SK-N-SH treated with all-trans-retinoic acid at 6 μM for 48 hours (cell line): ENCODE measurements around the gene GNPAT.

Experiments used
- ARNTL ChIP-seq: fragments of 450-650 bp; formaldehyde crosslinking; IDR thresholded peaks from 2 replicates; pipeline ENCODE4 v1.5.0; 2020; ENCODE audit warnings: low read depth, mild to moderate bottlenecking, moderate library complexity, borderline replicate concordance
- PPARA ChIP-seq: fragments of 250-450 bp; sonication (Bioruptor Pico); IDR thresholded peaks from 2 replicates; pipeline ENCODE4 v1.5.0; 2020; ENCODE audit warnings: mild to moderate bottlenecking, borderline replicate concordance
- RARB ChIP-seq: fragments of 250-450 bp; sonication (Bioruptor Pico); IDR thresholded peaks from 2 replicates; pipeline ENCODE4 v1.8.0; 2021; ENCODE audit warnings: mild to moderate bottlenecking, moderate library complexity
- ZFP30 ChIP-seq: fragments of 450-650 bp; formaldehyde crosslinking; IDR thresholded peaks from 2 replicates; pipeline ENCODE4 v1.5.0; 2022; ENCODE audit warnings: mild to moderate bottlenecking, moderate library complexity
- ZNF8 ChIP-seq: fragments of 450-650 bp; formaldehyde crosslinking; IDR thresholded peaks from 2 replicates; pipeline ENCODE4 v1.5.0; 2020; ENCODE audit warnings: mild to moderate bottlenecking, moderate library complexity
- TF ChIP-seq, protein P1 (sequence below): fragments of 250-450 bp; sonication (Bioruptor Pico); IDR thresholded peaks from 2 replicates; pipeline ENCODE4 v1.8.0; 2021; ENCODE audit warnings: low read depth, mild to moderate bottlenecking, moderate library complexity, borderline replicate concordance

DNA sequence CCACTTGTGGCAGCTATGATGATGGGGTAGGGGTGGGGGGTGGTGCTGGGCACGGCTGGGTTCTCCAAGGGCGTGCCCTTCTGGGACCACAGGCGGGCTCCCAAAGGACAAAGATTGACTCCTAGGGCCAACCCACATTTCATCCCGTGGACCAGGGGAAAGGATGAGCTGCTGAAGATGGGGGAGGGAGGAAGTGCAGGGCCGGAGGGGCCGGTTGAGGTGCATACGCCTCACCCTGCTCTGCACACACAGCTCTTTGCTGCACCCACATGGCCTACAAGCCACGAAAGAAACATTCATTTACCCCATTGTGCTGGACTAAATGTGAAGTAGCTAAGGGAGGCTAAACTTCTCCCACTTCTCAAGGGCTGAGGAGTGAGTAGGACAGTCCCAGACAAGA lies 34.2 kb upstream of the GNPAT start:
- no peak for TF ChIP-seq ZNF8 (CRISPR knock-in tag)
- TF ChIP-seq RARB (CRISPR knock-in tag) = no peak
- TF ChIP-seq, protein P1, sequence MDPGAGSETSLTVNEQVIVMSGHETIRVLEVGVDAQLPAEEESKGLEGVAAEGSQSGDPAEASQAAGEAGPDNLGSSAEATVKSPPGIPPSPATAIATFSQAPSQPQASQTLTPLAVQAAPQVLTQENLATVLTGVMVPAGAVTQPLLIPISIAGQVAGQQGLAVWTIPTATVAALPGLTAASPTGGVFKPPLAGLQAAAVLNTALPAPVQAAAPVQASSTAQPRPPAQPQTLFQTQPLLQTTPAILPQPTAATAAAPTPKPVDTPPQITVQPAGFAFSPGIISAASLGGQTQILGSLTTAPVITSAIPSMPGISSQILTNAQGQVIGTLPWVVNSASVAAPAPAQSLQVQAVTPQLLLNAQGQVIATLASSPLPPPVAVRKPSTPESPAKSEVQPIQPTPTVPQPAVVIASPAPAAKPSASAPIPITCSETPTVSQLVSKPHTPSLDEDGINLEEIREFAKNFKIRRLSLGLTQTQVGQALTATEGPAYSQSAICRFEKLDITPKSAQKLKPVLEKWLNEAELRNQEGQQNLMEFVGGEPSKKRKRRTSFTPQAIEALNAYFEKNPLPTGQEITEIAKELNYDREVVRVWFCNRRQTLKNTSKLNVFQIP (CRISPR knock-in tag) = no peak
- TF ChIP-seq ARNTL (CRISPR knock-in tag) = no peak
- no peak for TF ChIP-seq PPARA
- no peak for TF ChIP-seq ZFP30
